ENCODE data around the gene FHIP2A. TPM values are rescaled to one million over a fixed set of nuclear protein-coding genes. Genes with fewer than 3 reads are reported as not detected.
"Not testable (repeated sequence)": the region's sequence is repeated elsewhere in the genome, so short reads cannot be mapped to it uniquely, and the experiment has no call there.

The FHIP2A gene, protein sequence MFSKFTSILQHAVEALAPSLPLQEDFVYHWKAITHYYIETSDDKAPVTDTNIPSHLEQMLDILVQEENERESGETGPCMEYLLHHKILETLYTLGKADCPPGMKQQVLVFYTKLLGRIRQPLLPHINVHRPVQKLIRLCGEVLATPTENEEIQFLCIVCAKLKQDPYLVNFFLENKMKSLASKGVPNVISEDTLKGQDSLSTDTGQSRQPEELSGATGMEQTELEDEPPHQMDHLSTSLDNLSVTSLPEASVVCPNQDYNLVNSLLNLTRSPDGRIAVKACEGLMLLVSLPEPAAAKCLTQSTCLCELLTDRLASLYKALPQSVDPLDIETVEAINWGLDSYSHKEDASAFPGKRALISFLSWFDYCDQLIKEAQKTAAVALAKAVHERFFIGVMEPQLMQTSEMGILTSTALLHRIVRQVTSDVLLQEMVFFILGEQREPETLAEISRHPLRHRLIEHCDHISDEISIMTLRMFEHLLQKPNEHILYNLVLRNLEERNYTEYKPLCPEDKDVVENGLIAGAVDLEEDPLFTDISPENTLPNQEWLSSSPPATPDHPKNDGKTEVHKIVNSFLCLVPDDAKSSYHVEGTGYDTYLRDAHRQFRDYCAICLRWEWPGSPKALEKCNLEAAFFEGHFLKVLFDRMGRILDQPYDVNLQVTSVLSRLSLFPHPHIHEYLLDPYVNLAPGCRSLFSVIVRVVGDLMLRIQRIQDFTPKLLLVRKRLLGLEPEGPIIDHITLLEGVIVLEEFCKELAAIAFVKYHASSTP
- total RNA-seq: 43.7 to 52.4 TPM (median 48.2 TPM) in 3 replicates
- long read RNA-seq, full-length matches to known transcripts: 87 of 100 reads
- long read RNA-seq, partial matches to known transcripts: 5 of 100 reads
- long read RNA-seq, other reads (novel, unspliced or antisense): 8 of 100 reads

DNA sequence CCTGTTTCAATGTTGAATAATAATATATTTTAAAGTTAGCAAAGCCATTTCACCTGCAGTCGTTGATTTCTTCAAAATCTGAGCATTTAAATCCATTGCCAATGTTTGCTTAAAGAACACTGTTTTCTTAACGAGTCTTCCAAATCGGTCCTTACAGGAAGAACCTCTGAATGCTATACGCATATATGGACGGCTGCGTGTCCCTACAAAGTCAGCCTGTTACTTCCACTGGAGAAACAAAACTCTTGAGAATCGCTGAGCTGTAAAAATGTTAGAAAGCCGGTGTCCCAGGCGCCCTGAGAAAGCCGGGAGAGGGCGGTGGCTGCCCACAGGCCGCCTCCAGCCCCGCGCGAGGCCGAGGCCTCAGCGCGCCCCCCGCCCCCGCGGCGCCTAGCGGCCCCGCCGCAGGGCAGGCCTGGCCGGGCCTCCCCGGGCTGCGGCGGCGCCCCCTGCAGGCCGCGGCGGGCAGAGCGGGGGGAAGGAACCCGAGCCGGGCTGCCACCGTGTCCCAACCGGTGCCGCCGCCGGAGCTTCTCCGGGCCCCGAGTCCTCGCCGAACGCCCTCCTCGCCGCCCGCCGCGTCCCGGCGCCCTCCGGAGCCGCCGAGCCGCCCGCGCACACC is at the start of gene FHIP2A:
TSS of gene FHIP2A (plus strand) at position 488 of the 622 bp plus-strand sequence. CDS start 299 bp downstream, outside the sequence.
- peak within 1 kb of the TSS; percentile 96 for H3K4me3 Mint-ChIP-seq (ENCODE audit: unreplicated experiment)
- no peaks in the 10 kb centered on the region for H3K9me3 Mint-ChIP-seq (ENCODE audit: low read depth)
- H3K4me1 Mint-ChIP-seq (ENCODE audit: low read depth): peaks cover 55% of the 10 kb centered on the region
- peaks cover 1% of the 10 kb centered on the region for H3K36me3 Mint-ChIP-seq (ENCODE audit: low read depth)
- TF ChIP-seq, protein P1, sequence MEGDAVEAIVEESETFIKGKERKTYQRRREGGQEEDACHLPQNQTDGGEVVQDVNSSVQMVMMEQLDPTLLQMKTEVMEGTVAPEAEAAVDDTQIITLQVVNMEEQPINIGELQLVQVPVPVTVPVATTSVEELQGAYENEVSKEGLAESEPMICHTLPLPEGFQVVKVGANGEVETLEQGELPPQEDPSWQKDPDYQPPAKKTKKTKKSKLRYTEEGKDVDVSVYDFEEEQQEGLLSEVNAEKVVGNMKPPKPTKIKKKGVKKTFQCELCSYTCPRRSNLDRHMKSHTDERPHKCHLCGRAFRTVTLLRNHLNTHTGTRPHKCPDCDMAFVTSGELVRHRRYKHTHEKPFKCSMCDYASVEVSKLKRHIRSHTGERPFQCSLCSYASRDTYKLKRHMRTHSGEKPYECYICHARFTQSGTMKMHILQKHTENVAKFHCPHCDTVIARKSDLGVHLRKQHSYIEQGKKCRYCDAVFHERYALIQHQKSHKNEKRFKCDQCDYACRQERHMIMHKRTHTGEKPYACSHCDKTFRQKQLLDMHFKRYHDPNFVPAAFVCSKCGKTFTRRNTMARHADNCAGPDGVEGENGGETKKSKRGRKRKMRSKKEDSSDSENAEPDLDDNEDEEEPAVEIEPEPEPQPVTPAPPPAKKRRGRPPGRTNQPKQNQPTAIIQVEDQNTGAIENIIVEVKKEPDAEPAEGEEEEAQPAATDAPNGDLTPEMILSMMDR (IDR thresholded peaks at IDR 0.05): peak; percentile 79
- DNase-seq (ENCODE audit: low spot score): peak; percentile 90
- H3K27me3 Mint-ChIP-seq (ENCODE audit: low read depth): no peaks in the 10 kb centered on the region
- peak within 1 kb of the TSS; percentile 97 for H3K27ac Mint-ChIP-seq (ENCODE audit: unreplicated experiment)

DNA sequence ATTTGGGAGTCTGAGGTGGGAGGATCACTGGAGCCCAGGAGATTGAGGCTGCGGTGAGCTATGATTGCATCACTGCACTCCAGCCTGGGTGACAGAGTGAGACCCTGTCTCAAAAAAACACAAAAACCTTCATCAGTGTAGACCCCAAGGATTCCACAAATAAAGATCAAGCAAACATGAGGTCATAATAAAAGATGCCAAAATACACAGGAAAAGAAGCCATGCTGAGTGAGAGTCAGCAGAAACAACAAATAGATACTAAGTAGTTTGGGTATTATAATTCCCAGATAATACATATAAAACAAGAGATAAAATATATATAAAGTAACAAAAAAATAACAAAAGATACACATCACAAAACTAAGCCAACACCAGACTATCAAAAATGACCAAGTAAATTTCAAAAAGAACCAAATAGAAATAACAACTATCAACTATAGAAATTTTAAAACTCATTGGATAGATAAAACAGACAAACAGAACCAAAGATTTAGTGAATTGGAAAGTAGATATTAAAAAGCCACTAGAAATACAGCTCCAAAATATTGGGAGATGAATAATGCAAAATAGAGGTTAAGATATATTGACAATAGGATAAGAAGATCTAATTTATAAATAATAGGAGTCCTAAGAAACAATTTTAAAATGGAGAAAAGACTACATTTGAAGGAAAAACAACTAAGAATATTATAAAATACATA is 48.9 kb upstream of the FHIP2A start:
- no peaks in the 10 kb centered on the region for H3K27me3 Mint-ChIP-seq (ENCODE audit: low read depth)
- H3K27ac Mint-ChIP-seq (ENCODE audit: unreplicated experiment): no peak overlapping the region
- H3K36me3 Mint-ChIP-seq (ENCODE audit: low read depth): no peaks in the 10 kb centered on the region
- no peaks in the 10 kb centered on the region for H3K9me3 Mint-ChIP-seq (ENCODE audit: low read depth)
- TF ChIP-seq, protein P1 (IDR thresholded peaks at IDR 0.05): no peak
- DNase-seq (ENCODE audit: low spot score): no peak
- H3K4me1 Mint-ChIP-seq (ENCODE audit: low read depth): peaks cover 3% of the 10 kb centered on the region
- no peak overlapping the region for H3K4me3 Mint-ChIP-seq (ENCODE audit: unreplicated experiment)

DNA sequence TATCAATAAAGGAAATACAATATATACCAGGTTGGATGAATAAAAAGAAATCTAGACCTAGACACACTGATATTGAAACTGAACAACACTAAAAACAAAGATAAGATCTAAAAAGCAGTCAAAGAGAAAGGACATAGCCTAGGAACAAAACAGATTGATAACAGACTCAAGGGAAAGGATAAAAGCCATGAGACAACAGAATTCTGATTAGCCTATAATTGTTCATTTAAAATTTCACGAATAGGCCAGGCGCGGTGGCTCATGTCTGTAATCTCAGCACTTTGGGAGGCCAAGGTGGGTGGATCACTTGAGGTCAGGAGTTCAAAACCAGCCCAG is 48.4 kb upstream of the FHIP2A start:
- Mint-ChIP-seq H3K4me1 (ENCODE audit: low read depth) (peaks cover 3% of the 10 kb centered on the region), H3K27ac (ENCODE audit: unreplicated experiment) (no peak overlapping the region), H3K4me3 (ENCODE audit: unreplicated experiment) (no peak overlapping the region), H3K9me3 (ENCODE audit: low read depth) (no peaks in the 10 kb centered on the region), H3K27me3 (ENCODE audit: low read depth) (no peaks in the 10 kb centered on the region), H3K36me3 (ENCODE audit: low read depth) (no peaks in the 10 kb centered on the region)
- DNase-seq (ENCODE audit: low spot score): no peak
- TF ChIP-seq, protein P1 (IDR thresholded peaks at IDR 0.05): no peak

DNA sequence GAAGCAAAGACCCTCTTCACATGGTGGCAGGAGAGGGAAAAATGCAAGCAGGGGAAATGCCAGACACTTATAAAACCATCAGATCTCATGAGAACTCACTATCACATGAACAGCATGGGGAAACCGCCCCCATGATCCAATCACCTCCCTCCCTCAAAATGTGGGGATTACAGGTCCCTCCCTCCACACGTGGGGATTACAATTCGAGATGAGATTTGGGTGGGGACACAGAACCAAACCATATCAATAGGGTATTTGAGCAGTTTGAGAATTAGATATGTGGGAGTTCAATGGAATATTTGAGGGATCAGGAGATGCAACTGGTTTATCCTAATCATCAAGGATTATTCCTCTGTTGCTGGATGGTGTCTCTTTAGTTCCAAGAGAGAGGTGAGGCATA is 46.5 kb upstream of the FHIP2A start:
- H3K4me1 Mint-ChIP-seq (ENCODE audit: low read depth): peaks cover 10% of the 10 kb centered on the region

DNA sequence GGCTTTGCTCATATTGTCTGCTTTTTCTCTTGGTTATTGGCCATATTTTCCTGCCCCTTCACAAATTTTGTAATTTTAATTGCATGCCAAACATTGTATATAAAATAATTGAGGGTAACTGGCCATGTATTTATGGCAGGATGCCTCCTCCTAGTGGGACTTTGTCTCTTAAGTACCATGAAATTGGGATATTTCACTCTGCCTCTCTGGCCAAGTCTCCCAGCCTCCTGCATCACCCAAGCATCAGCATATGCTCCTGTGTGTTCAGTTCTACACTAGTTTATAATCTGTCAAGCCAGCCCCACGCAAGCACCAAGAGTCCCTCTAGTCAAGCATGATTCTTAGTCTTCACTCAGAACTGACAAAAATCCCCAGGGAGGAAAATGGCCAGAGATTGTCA is 44.2 kb upstream of the FHIP2A start:
- no peak overlapping the region for H3K27ac Mint-ChIP-seq (ENCODE audit: unreplicated experiment)
- no peak overlapping the region for H3K4me3 Mint-ChIP-seq (ENCODE audit: unreplicated experiment)
- peaks cover 15% of the 10 kb centered on the region for H3K4me1 Mint-ChIP-seq (ENCODE audit: low read depth)
- H3K9me3 Mint-ChIP-seq (ENCODE audit: low read depth): no peaks in the 10 kb centered on the region
- H3K27me3 Mint-ChIP-seq (ENCODE audit: low read depth): no peaks in the 10 kb centered on the region
- no peaks in the 10 kb centered on the region for H3K36me3 Mint-ChIP-seq (ENCODE audit: low read depth)
- no peak for DNase-seq (ENCODE audit: low spot score)
- TF ChIP-seq, protein P1 (IDR thresholded peaks at IDR 0.05): no peak

More for the DNA sequence above, 46.5 kb upstream of the FHIP2A start:
- not testable (repeated sequence) for H3K27me3 Mint-ChIP-seq (ENCODE audit: low read depth); DNase-seq (ENCODE audit: low spot score); H3K4me3 Mint-ChIP-seq (ENCODE audit: unreplicated experiment); H3K27ac Mint-ChIP-seq (ENCODE audit: unreplicated experiment); H3K36me3 Mint-ChIP-seq (ENCODE audit: low read depth); H3K9me3 Mint-ChIP-seq (ENCODE audit: low read depth)

Data from chondrocyte (in vitro differentiated cells).